K562 (cell line): Measurements from ENCODE around the gene NCKAP1. TPM values are rescaled to one million over a fixed set of nuclear protein-coding genes. Genes with fewer than 3 reads are reported as not detected.

ENCODE experiments used
- BRCA1 ChIP-seq, 2 experiments: fragments of 450-650 bp in 1 of 2; sonication (generic) in 1 of 2; formaldehyde crosslinking in 1 of 2; IDR thresholded peaks; 2 replicates each; pipeline versions ENCODE4 v1.5.0 to v1.6.1; 2017 to 2020; ENCODE audit warnings: mild to moderate bottlenecking in 1 of 2, missing genetic modification reagents in 1 of 2
- CXXC5 ChIP-seq: fragments of 250-450 bp; sonication (Bioruptor Pico); IDR thresholded peaks from 2 replicates; pipeline ENCODE4 v1.8.0; 2022; ENCODE audit warnings: inconsistent platforms, mild to moderate bottlenecking, moderate library complexity
- ETV5 ChIP-seq: sonication (generic); formaldehyde crosslinking; IDR thresholded peaks from 2 replicates; pipeline ENCODE4 v1.4.0; 2020; ENCODE audit warnings: low read depth, mild to moderate bottlenecking, missing genetic modification reagents
- FOXM1 ChIP-seq, 2 experiments: fragments of 450-650 bp in 1 of 2; sonication (generic) in 1 of 2; formaldehyde crosslinking in 1 of 2; IDR thresholded peaks; 2 replicates each; pipeline versions ENCODE4 v1.6.1 to v1.9.0; 2017 to 2022; ENCODE audit warnings: low read depth in 2 of 2, mild to moderate bottlenecking in 2 of 2, missing genetic modification reagents in 1 of 2, moderate library complexity in 1 of 2
- GABPB1 ChIP-seq: sonication (generic); formaldehyde crosslinking; IDR thresholded peaks from 2 replicates; pipeline ENCODE4 v1.8.0; 2022; ENCODE audit warnings: mild to moderate bottlenecking, missing genetic modification reagents
- HMG20B ChIP-seq: fragments of 250-450 bp; sonication (Bioruptor Pico); IDR thresholded peaks from 2 replicates; pipeline ENCODE4 v1.5.0; 2021; ENCODE audit warnings: mild to moderate bottlenecking
- MYC ChIP-seq, 2 experiments: fragments of 250-450 bp in 1 of 2; sonication (Bioruptor Pico) in 1 of 2; IDR thresholded peaks; 2 replicates each; pipeline versions ENCODE4 v1.5.1 to v1.6.1; 2012 to 2021; ENCODE audit warnings: low read depth in 2 of 2, borderline replicate concordance in 1 of 2, improper control_type of control experiment in 1 of 2, low read length in 1 of 2, mild to moderate bottlenecking in 1 of 2, moderate library complexity in 1 of 2
- NR1H2 ChIP-seq: sonication (generic); formaldehyde crosslinking; IDR thresholded peaks from 2 replicates; pipeline ENCODE4 v1.4.0; 2020; ENCODE audit warnings: mild to moderate bottlenecking, missing genetic modification reagents
- polyA plus RNA-seq, 8 experiments: library from polyadenylated mRNA; depleted of rRNA in 4 of 8; stranded (reverse) in 5 of 8; unstranded in 3 of 8; fragments of >200 nt; fragmentation: Nextera tagmentation in 2 of 8; fragmentation: Illumina TruSeq in 1 of 8; extraction: Ambion mirVana in 2 of 8; extraction: Trizol in 1 of 8; gene quantifications; 2 replicates each; pipeline versions ENCODE4 v1.2.1 to v1.2.3, GENCODE V29; 2011 to 2014; ENCODE audit warnings: inconsistent platforms in 1 of 8, missing spikeins in 1 of 8
- total RNA-seq, 7 experiments: library from RNA; depleted of rRNA in 6 of 7; stranded (reverse); fragments of >200 nt in 6 of 7; fragmentation: Illumina TruSeq in 2 of 7; extraction: Trizol in 2 of 7; gene quantifications; 2 replicates each; pipeline versions ENCODE4 v1.2.1 to v1.2.3, GENCODE V29; 2011 to 2021; ENCODE audit warnings: low replicate concordance in 1 of 7
- TF ChIP-seq, protein P1 (sequence below): fragments of 200-800 bp; sonication (Bioruptor generic); IDR thresholded peaks from 2 replicates; pipeline ENCODE4 v1.6.1; 2017; ENCODE audit warnings: missing genetic modification characterization, missing compliant biosample characterization
- TF ChIP-seq, protein P2 (sequence below): fragments of 450-650 bp; formaldehyde crosslinking; IDR thresholded peaks from 2 replicates; pipeline ENCODE4 v1.4.0; 2022; ENCODE audit warnings: missing genetic modification characterization
- TF ChIP-seq, protein P3 (sequence below): fragments of 450-650 bp; formaldehyde crosslinking; IDR thresholded peaks from 2 replicates; pipeline ENCODE4 v1.4.0; 2022; ENCODE audit warnings: missing genetic modification characterization
- TF ChIP-seq, protein P4 (sequence below): fragments of 250-450 bp; sonication (Bioruptor Pico); IDR thresholded peaks from 2 replicates; pipeline ENCODE4 v1.4.0; 2020; ENCODE audit warnings: borderline replicate concordance
- TF ChIP-seq, protein P5 (sequence below): fragments of 450-650 bp; formaldehyde crosslinking; IDR thresholded peaks from 2 replicates; pipeline ENCODE4 v1.4.0; 2020; ENCODE audit warnings: mild to moderate bottlenecking
- TF ChIP-seq, protein P6 (sequence below), 2 experiments: fragments of 200-800 bp in 1 of 2; sonication (Bioruptor generic) in 1 of 2; sonication (generic) in 1 of 2; formaldehyde crosslinking in 1 of 2; IDR thresholded peaks in 1 of 2; conservative IDR thresholded peaks in 1 of 2; 2 replicates each; pipeline versions ENCODE4 v1.5.0 to v1.6.1; 2016 to 2020; ENCODE audit warnings: missing compliant biosample characterization in 1 of 2, missing genetic modification characterization in 1 of 2, missing genetic modification reagents in 1 of 2

The NCKAP1 gene
- total and polyA plus RNA-seq, 9 of the 15 experiments (the other 6 are each of a cell fraction or from before 2014, with no cell fraction given) = 34.0 to 153 (median 88.7) TPM

DNA sequence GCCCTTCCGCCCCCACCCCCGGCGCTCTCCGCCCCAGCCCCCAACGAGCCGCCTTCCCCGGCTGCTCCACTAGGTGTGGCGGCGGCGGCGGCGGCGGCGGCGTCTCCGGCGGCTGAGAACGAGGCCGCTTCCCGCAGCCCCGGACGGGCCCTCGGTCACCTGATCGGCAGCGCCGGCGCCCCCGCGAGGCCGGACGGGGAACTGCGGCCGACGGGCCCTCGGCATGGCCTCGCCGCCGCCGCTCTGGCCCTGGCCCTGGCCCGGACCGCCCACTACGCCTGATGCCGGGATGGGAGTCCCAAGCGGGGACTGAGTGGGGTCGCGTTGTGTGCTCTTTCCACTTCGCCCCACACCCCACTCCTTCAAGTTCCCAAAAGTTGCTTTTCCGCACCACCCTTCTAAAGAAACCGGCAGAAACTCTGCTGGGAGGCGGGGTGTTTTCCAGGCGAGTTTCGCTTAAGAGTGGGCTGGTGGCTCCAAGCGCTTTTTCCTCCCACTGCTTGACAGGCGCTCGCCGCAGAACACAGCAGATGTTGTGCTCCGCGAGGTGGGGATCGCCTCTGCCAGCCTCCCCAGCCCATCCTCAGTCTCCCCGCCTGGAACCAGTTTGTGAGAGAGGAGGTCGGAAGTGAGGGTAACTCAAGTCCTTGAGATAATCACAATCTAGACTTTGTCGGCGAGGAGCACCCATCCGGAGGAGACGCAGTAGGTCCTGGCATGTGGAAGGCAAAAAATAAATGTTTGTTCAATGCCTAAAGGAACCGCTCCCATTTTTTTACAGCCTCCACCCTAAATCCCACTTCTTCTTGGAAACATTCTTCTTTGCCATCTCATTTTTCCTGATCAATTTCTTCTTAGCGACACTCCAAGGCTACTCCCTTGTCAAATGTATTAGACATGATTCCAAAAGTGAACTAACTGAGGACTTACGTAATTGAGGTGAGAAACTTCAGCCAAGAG is at the start of gene NCKAP1 (continued):
- TF ChIP-seq, protein P1, sequence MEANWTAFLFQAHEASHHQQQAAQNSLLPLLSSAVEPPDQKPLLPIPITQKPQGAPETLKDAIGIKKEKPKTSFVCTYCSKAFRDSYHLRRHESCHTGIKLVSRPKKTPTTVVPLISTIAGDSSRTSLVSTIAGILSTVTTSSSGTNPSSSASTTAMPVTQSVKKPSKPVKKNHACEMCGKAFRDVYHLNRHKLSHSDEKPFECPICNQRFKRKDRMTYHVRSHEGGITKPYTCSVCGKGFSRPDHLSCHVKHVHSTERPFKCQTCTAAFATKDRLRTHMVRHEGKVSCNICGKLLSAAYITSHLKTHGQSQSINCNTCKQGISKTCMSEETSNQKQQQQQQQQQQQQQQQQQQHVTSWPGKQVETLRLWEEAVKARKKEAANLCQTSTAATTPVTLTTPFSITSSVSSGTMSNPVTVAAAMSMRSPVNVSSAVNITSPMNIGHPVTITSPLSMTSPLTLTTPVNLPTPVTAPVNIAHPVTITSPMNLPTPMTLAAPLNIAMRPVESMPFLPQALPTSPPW (CRISPR knock-in tag) = peak; percentile 88
- TF ChIP-seq, protein P2, sequence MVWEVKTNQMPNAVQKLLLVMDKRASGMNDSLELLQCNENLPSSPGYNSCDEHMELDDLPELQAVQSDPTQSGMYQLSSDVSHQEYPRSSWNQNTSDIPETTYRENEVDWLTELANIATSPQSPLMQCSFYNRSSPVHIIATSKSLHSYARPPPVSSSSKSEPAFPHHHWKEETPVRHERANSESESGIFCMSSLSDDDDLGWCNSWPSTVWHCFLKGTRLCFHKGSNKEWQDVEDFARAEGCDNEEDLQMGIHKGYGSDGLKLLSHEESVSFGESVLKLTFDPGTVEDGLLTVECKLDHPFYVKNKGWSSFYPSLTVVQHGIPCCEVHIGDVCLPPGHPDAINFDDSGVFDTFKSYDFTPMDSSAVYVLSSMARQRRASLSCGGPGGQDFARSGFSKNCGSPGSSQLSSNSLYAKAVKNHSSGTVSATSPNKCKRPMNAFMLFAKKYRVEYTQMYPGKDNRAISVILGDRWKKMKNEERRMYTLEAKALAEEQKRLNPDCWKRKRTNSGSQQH (CRISPR knock-in tag) = peak; percentile 23; the same call in 1 of the 2 replicates
- TF ChIP-seq NR1H2 (CRISPR knock-in tag) (peak; percentile 65; the same call in 1 of the 2 replicates), HMG20B (CRISPR knock-in tag) (no peak), BRCA1 (IDR thresholded peaks at IDR 0.05) (no peak), BRCA1 (CRISPR knock-in tag; IDR thresholded peaks at IDR 0.05) (no peak), FOXM1 (IDR thresholded peaks at IDR 0.05; ENCODE audit: low read depth) (no peak), FOXM1 (CRISPR knock-in tag; IDR thresholded peaks at IDR 0.05; ENCODE audit: low read depth) (peak; percentile 44; the same call in 1 of the 2 replicates), MYC (IDR thresholded peaks at IDR 0.05; ENCODE audit: low read depth, low read length) (peak; percentile 86), MYC (CRISPR knock-in tag; IDR thresholded peaks at IDR 0.05; ENCODE audit: borderline replicate concordance, low read depth) (peak; percentile 83; the same call in 1 of the 2 replicates), GABPB1 (peak; percentile 33; the same call in 1 of the 2 replicates), ETV5 (CRISPR knock-in tag) (peak; percentile 56), CXXC5 (CRISPR knock-in tag) (peak; percentile 95)
- TF ChIP-seq, protein P3, sequence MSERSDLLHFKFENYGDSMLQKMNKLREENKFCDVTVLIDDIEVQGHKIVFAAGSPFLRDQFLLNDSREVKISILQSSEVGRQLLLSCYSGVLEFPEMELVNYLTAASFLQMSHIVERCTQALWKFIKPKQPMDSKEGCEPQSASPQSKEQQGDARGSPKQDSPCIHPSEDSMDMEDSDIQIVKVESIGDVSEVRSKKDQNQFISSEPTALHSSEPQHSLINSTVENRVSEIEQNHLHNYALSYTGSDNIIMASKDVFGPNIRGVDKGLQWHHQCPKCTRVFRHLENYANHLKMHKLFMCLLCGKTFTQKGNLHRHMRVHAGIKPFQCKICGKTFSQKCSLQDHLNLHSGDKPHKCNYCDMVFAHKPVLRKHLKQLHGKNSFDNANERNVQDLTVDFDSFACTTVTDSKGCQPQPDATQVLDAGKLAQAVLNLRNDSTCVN (CRISPR knock-in tag) = 0 out of 2 replicates have a peak, but pooled peaks have one; percentile 66
- TF ChIP-seq, protein P4, sequence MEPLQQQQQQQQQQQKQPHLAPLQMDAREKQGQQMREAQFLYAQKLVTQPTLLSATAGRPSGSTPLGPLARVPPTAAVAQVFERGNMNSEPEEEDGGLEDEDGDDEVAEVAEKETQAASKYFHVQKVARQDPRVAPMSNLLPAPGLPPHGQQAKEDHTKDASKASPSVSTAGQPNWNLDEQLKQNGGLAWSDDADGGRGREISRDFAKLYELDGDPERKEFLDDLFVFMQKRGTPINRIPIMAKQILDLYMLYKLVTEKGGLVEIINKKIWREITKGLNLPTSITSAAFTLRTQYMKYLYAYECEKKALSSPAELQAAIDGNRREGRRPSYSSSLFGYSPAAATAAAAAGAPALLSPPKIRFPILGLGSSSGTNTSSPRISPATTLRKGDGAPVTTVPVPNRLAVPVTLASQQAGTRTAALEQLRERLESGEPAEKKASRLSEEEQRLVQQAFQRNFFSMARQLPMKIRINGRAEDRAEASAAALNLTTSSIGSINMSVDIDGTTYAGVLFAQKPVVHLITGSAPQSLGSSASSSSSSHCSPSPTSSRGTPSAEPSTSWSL (CRISPR knock-in tag) = peak; percentile 66; the same call in 1 of the 2 replicates
- TF ChIP-seq, protein P5, sequence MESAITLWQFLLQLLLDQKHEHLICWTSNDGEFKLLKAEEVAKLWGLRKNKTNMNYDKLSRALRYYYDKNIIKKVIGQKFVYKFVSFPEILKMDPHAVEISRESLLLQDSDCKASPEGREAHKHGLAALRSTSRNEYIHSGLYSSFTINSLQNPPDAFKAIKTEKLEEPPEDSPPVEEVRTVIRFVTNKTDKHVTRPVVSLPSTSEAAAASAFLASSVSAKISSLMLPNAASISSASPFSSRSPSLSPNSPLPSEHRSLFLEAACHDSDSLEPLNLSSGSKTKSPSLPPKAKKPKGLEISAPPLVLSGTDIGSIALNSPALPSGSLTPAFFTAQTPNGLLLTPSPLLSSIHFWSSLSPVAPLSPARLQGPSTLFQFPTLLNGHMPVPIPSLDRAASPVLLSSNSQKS (CRISPR knock-in tag) = no peak
- TF ChIP-seq, protein P6, sequence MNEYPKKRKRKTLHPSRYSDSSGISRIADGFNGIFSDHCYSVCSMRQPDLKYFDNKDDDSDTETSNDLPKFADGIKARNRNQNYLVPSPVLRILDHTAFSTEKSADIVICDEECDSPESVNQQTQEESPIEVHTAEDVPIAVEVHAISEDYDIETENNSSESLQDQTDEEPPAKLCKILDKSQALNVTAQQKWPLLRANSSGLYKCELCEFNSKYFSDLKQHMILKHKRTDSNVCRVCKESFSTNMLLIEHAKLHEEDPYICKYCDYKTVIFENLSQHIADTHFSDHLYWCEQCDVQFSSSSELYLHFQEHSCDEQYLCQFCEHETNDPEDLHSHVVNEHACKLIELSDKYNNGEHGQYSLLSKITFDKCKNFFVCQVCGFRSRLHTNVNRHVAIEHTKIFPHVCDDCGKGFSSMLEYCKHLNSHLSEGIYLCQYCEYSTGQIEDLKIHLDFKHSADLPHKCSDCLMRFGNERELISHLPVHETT (CRISPR knock-in tag; conservative IDR thresholded peaks at IDR 0.05 in 1 of 2, IDR thresholded peaks at IDR 0.05 in 1 of 2) = peak in 1 of 2 experiments; percentile 97; a peak in 2 of 4 replicates
